ENCODE data around the gene PLA2G4E.

DNA sequence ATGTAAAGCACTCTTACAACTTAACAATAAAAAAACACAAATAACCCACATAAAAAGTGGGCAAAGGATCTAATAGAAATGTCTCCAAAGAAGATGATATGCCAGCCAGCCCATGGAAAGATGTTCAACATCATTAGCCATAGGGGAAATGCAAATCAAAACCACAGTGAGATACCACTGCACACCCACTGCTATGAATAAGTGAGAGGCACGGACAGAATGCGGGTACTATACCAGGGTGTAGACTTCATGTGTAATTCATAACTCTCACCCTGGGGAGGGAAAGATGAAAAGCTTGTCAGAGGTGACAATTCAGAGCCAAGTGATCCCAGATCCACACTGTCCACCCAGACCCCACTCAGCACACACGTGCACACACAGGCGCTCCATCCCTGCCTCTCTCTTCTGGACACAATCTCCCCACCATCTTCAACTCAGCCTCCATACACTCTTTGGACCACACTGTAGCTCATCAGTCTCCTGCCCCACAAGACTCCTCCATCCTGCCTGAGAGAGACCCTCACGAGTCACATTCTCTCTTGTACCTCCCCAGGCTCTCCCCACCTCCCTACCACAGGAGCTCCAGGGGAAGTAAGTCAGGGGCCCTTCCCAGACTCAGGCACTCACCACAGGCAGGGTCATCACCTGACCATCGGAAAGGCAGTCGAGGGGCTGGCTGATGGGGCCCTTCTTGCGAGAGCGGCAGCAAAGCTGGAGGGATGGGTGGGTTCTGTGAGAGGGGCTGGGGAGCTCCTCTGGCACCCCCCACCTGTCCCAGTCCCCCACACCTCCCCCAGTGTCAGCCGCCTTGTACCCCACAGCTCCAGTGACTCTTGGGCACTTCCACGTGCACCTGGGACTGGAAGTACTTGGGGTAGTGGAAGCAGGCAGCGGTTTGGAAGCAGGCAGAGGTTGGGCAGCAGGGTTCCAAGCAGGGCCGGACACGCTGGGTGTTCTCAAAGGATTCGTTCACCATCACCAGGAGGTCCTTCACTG, 21.3 kb downstream of the PLA2G4E start:
- TF ChIP-seq, protein P1, sequence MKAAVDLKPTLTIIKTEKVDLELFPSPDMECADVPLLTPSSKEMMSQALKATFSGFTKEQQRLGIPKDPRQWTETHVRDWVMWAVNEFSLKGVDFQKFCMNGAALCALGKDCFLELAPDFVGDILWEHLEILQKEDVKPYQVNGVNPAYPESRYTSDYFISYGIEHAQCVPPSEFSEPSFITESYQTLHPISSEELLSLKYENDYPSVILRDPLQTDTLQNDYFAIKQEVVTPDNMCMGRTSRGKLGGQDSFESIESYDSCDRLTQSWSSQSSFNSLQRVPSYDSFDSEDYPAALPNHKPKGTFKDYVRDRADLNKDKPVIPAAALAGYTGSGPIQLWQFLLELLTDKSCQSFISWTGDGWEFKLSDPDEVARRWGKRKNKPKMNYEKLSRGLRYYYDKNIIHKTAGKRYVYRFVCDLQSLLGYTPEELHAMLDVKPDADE (IDR thresholded peaks at IDR 0.05): no peak
- no peak for TF ChIP-seq CTCF (conservative IDR thresholded peaks at IDR 0.05; ENCODE audit: low read depth in 2 of 2)
- TF ChIP-seq CREB1 (CRISPR knock-in tag; IDR thresholded peaks at IDR 0.05; ENCODE audit: low read depth): no peak
- no peak for TF ChIP-seq EZH2phosphoT487 (IDR thresholded peaks at IDR 0.05; ENCODE audit: unreplicated experiment)
- TF ChIP-seq POLR2AphosphoS5 (IDR thresholded peaks at IDR 0.05; ENCODE audit: low read depth): no peak
- TF ChIP-seq EZH2 (IDR thresholded peaks at IDR 0.05; ENCODE audit: low read depth, unreplicated experiment): no peak
- no peak for TF ChIP-seq NANOG (IDR thresholded peaks at IDR 0.05; ENCODE audit: borderline replicate concordance)
- TF ChIP-seq REST (IDR thresholded peaks at IDR 0.05; ENCODE audit: unreplicated experiment): no peak
